Neural cell (in vitro differentiated cells): Measurements from ENCODE around the gene TPSB2.

Experiments used
- CTCF ChIP-seq: fragments of 450-650 bp; IDR thresholded peaks from 2 replicates; pipeline ENCODE4 v1.5.1; 2014; ENCODE audit warnings: antibody characterized with exemption, mild to moderate bottlenecking, moderate library complexity; ENCODE audit not compliant: poor library complexity, severe bottlenecking
- EP300 ChIP-seq: fragments of 450-650 bp; conservative IDR thresholded peaks from 2 replicates; pipeline ENCODE4 v1.6.1; 2014; ENCODE audit warnings: antibody characterized with exemption, mild to moderate bottlenecking, moderate library complexity; ENCODE audit not compliant: poor library complexity, severe bottlenecking
- EZH2 ChIP-seq: fragments of 200-600, 300-800 bp; shearing (Covaris generic), sonication (generic); IDR thresholded peaks from 2 replicates; pipeline ENCODE4 v1.6.1; 2014; ENCODE audit warnings: antibody characterized with exemption, low read length, borderline replicate concordance, mild to moderate bottlenecking; ENCODE audit not compliant: insufficient read depth, poor library complexity, severe bottlenecking
- MXI1 ChIP-seq: fragments of 450-650 bp; conservative IDR thresholded peaks from 2 replicates; pipeline ENCODE4 v1.6.1; 2014; ENCODE audit warnings: antibody characterized with exemption, mild to moderate bottlenecking; ENCODE audit not compliant: poor library complexity, severe bottlenecking
- POLR2AphosphoS5 ChIP-seq: IDR thresholded peaks from 2 replicates; pipeline ENCODE4 v1.6.1; 2012

GRCh38 chr16:1193825-1194581 lies 36.0 kb downstream of the TPSB2 start:
- TF ChIP-seq CTCF (no peak), POLR2AphosphoS5 (no peak), EZH2 (no peak), EP300 (no peak), MXI1 (no peak)
